Peyer's patch (tissue), 4 donors: ENCODE results near the gene PPAT. TPM values are rescaled to one million over a fixed set of nuclear protein-coding genes. Genes with fewer than 3 reads are reported as not detected.

Experiments used
- DNase-seq, 3 donors: peaks; one replicate each; pipeline ENCODE4 v3.0.0-alpha.2; 2017 to 2019
- H3K27ac ChIP-seq, 4 donors: fragments of 200-600 bp; sonication (generic); one replicate each; pipeline ENCODE4 v1.5.1; 2016 to 2019
- H3K27me3 ChIP-seq, 2 donors: fragments of 200-600 bp; sonication (generic); one replicate each; pipeline ENCODE4 v1.5.1; 2019
- H3K36me3 ChIP-seq, 3 donors: fragments of 200-600 bp; sonication (generic); one replicate each; pipeline ENCODE4 v1.5.1; 2016 to 2019
- H3K4me1 ChIP-seq, 4 donors: fragments of 200-600 bp; sonication (generic); one replicate each; pipeline ENCODE4 v1.5.1; 2016 to 2019
- H3K4me3 ChIP-seq, 4 donors: fragments of 200-600 bp; sonication (generic); 1 replicate in 3 of 4; 2 replicates in 1 of 4; pipeline ENCODE4 v1.5.1; 2016 to 2019; ENCODE audit warnings: mild to moderate bottlenecking in 1 of 4
- H3K9me3 ChIP-seq, 4 donors: fragments of 200-600 bp; sonication (generic); one replicate each; pipeline ENCODE4 v1.5.1; 2016 to 2019; ENCODE audit warnings: mild to moderate bottlenecking in 1 of 4
- CTCF ChIP-seq, 6 experiments: fragments of 450-650 bp in 4 of 6; fragments of 200-600 bp in 2 of 6; sonication (generic) in 1 of 6; IDR thresholded peaks; one replicate each; pipeline ENCODE4 v1.5.1; 2017 to 2019; ENCODE audit warnings: antibody characterized with exemption in 6 of 6, mild to moderate bottlenecking in 3 of 6, moderate library complexity in 1 of 6
- POLR2A ChIP-seq, 2 donors: fragments of 450-650 bp; IDR thresholded peaks; one replicate each; pipeline ENCODE4 v1.5.1; 2017; ENCODE audit warnings: antibody characterized with exemption in 2 of 2, mild to moderate bottlenecking in 2 of 2, moderate library complexity in 2 of 2
- total RNA-seq, 4 donors: library from RNA; depleted of rRNA; stranded (reverse); fragments of >200 nt; gene quantifications; one replicate each; pipeline ENCODE4 v1.1.0, GENCODE V29; 2016

Gene PPAT
- total RNA-seq, 4 donors from 2014 or later = 1.6 to 5.0 (median 2.3) TPM

DNA sequence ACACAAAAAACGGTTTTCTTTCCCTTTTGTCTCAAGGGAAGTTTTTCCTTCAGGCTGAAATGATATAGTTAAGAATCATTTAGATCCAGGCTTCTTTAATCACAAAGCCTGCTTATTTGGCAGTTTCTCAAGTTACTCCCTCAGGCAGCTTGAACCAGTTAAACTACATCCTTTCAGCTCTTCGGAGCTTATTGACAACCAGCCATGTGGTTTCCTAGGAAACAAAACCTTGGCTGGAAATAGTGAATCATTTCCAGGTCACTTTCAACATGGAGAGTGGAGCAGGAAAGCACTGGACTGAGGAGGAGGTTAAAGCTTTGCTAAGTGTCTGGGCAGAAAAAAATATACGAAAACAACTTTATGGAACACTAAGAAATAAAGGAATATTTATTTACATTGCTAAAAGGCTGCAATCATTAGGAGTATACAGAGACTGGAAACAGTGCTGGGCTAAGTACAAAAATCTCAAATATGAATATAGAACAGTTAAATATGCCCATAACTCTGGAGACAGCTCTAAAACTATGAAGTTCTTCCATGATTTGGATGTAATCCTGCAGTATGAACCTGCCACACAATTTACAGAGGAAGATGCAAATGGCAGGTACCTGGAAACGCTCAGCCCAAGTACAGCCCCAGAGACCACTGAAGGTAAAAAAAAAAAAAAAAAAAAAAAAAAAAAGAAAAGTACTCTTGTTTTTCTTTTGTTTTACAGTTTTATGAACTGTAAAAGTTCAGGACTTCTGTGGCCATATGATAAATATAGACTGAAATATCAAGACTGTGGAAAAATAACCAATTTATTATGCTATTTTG is 25.0 kb downstream of the PPAT start:
- no peaks in the 10 kb centered on the region for H3K4me1 ChIP-seq
- TF ChIP-seq CTCF (IDR thresholded peaks at IDR 0.05) (no peak), POLR2A (IDR thresholded peaks at IDR 0.05) (no peak)
- H3K9me3 ChIP-seq = no peaks in the 10 kb centered on the region
- peak overlapping the region in 1 of 4 donors; percentile 48 for H3K27ac ChIP-seq
- no peaks in the 10 kb centered on the region for H3K36me3 ChIP-seq
- no peak for DNase-seq
- H3K4me3 ChIP-seq = peak overlapping the region in 1 of 4 donors; percentile 8
- no peaks in the 10 kb centered on the region for H3K27me3 ChIP-seq

GRCh38 chr4:56409511-56410090 is 25.8 kb downstream of the PPAT start:
- no peak for TF ChIP-seq POLR2A (IDR thresholded peaks at IDR 0.05)
- no peak for TF ChIP-seq CTCF (IDR thresholded peaks at IDR 0.05)
- H3K4me3 ChIP-seq = peak overlapping the region in 1 of 4 donors; percentile 8
- H3K9me3 ChIP-seq = no peaks in the 10 kb centered on the region
- no peaks in the 10 kb centered on the region for H3K27me3 ChIP-seq
- no peaks in the 10 kb centered on the region for H3K4me1 ChIP-seq
- H3K27ac ChIP-seq = peak overlapping the region in 1 of 4 donors; percentile 48
- no peaks in the 10 kb centered on the region for H3K36me3 ChIP-seq
- DNase-seq = no peak

DNA sequence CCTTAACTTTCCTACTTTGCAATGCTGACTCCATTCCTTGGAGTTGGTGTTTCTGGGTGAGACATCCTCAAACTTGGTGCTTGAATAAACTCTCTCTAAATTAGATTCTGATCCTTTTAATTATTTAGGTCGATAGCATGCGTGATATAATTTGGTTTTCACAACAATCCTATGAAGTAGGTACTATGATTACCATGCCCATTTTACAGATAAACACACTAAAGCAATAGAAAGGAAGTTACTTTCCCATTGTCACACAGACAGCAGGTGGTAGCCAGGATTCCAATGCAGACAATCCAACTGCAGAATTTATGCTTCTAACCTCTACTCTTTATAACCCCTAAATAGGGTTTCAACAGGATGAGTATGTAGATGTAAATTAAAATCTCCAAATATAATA is 26.4 kb downstream of the PPAT start:
- H3K27me3 ChIP-seq = no peaks in the 10 kb centered on the region
- H3K27ac ChIP-seq = no peak overlapping the region
- no peaks in the 10 kb centered on the region for H3K9me3 ChIP-seq
- no peaks in the 10 kb centered on the region for H3K36me3 ChIP-seq
- TF ChIP-seq POLR2A (IDR thresholded peaks at IDR 0.05) (no peak), CTCF (IDR thresholded peaks at IDR 0.05) (no peak)
- DNase-seq = no peak
- no peaks in the 10 kb centered on the region for H3K4me1 ChIP-seq
- H3K4me3 ChIP-seq = no peak overlapping the region

DNA sequence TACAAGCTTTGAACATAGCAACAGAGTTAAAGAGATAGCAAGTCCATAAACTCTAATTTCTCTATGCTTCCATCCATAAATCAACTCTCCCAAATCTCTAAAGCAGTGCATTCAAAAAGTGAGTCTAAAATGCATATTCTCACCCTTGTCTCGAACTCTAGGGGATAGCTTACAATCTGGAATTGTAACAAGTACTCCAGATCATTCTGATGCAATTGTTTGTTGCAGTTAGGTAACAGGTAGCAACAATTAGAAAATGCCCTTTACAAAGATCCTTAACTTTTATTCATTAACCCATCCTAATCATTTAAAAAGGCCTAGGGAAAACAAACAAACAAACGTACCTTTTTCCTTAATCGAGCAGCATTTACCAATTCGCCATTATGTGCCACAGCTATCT is 29.3 kb downstream of the PPAT start:
- no peak for DNase-seq
- Histone ChIP-seq H3K36me3 (no peaks in the 10 kb centered on the region), H3K9me3 (no peaks in the 10 kb centered on the region), H3K27ac (no peak overlapping the region), H3K4me1 (no peaks in the 10 kb centered on the region), H3K4me3 (no peak overlapping the region), H3K27me3 (no peaks in the 10 kb centered on the region)
- no peak for TF ChIP-seq POLR2A (IDR thresholded peaks at IDR 0.05)
- TF ChIP-seq CTCF (IDR thresholded peaks at IDR 0.05) = no peak

- DNase-seq = no peak
- no peaks in the 10 kb centered on the region for H3K36me3 ChIP-seq
- no peaks in the 10 kb centered on the region for H3K9me3 ChIP-seq
- no peaks in the 10 kb centered on the region for H3K4me1 ChIP-seq
- TF ChIP-seq CTCF (IDR thresholded peaks at IDR 0.05) (no peak), POLR2A (IDR thresholded peaks at IDR 0.05) (no peak)
- H3K4me3 ChIP-seq = no peak overlapping the region
- H3K27me3 ChIP-seq = no peaks in the 10 kb centered on the region
- H3K27ac ChIP-seq = no peak overlapping the region
These were observed 30.4 kb downstream of the PPAT start for GRCh38 chr4:56405016-56405415.
